HCT116 (cell line): ENCODE results near the gene CTU2. TPM values are rescaled to one million over a fixed set of nuclear protein-coding genes. Genes with fewer than 3 reads are reported as not detected.

Experiments used
- ATAC-seq: fragments of 200-7000 bp; cut with Tn5 transposase; 2 replicates; pipeline ENCODE4 v1.9.1; 2020; ENCODE audit warnings: mild to moderate bottlenecking, moderate library complexity
- BruUV-seq: library from RNA; stranded (reverse); fragments of 400-500 nt; replicated peaks from 2 replicates; lab custom pipeline; 2021; lab: Mats Ljungman, UMichigan
- CTCF ChIA-PET: fragments of 300-600 bp; sonication (Branson Sonifier 250); formaldehyde crosslinking; loops from one replicate; lab custom pipeline; 2021; ENCODE audit warnings: antibody characterized with exemption; lab: Charles Lee
- POLR2A ChIA-PET: fragments of 300-600, 350-600 bp; sonication (Branson Sonifier 250); formaldehyde crosslinking; loops from one replicate; lab custom pipeline; 2021; ENCODE audit warnings: antibody characterized with exemption; lab: Charles Lee
- RAD21 ChIA-PET, 2 experiments: fragments of 300-600 bp; sonication (Branson Sonifier 250); formaldehyde crosslinking; loops; one replicate each; lab custom pipeline; 2023; ENCODE audit warnings: low total read pairs in 2 of 2; ENCODE audit not compliant: uncharacterized antibody in 2 of 2, unreplicated experiment in 2 of 2, low non-redundant PET in 1 of 2; lab: Charles Lee
- DNase-seq: peaks from one replicate; pipeline ENCODE4 v3.0.0-alpha.2; 2010; ENCODE audit warnings: low read depth, low spot score
- H2AFZ ChIP-seq: fragments of 200-600 bp; shearing (Covaris generic), sonication (generic); 2 replicates; pipeline ENCODE4 v1.6.1; 2017; ENCODE audit warnings: low read depth, mixed run types, mixed read lengths, antibody characterized with exemption, low read length; ENCODE audit not compliant: poor library complexity, severe bottlenecking
- H3K27ac ChIP-seq: 2 replicates; pipeline ENCODE4 v1.5.1; 2012; ENCODE audit warnings: low read depth, low read length
- H3K27me3 ChIP-seq: fragments of 200-600 bp; sonication (generic); 2 replicates; pipeline ENCODE4 v1.6.1; 2016; ENCODE audit warnings: mixed run types, low read length, mixed read lengths; ENCODE audit not compliant: insufficient read depth
- H3K36me3 ChIP-seq, 2 experiments: fragments of 200-500 bp in 1 of 2; fragments of 200-600 bp in 1 of 2; sonication (Bioruptor generic) in 1 of 2; sonication (generic) in 1 of 2; 2 replicates each; pipeline versions ENCODE4 v1.5.1 to v1.6.1; 2014 to 2016; ENCODE audit warnings: low read length in 2 of 2, inconsistent platforms in 1 of 2, mixed read lengths in 1 of 2, mixed run types in 1 of 2; ENCODE audit not compliant: insufficient read depth in 2 of 2, control insufficient read depth in 1 of 2
- H3K4me1 ChIP-seq, 2 experiments: fragments of 200-600 bp in 1 of 2; sonication (generic) in 1 of 2; 2 replicates each; pipeline versions ENCODE4 v1.5.1 to v1.6.1; 2012 to 2017; ENCODE audit warnings: low read length in 2 of 2, inconsistent platforms in 1 of 2, mild to moderate bottlenecking in 1 of 2, mixed read lengths in 1 of 2, mixed run types in 1 of 2, moderate library complexity in 1 of 2; ENCODE audit not compliant: insufficient read depth in 2 of 2, control insufficient read depth in 1 of 2
- H3K4me2 ChIP-seq: fragments of 200-600 bp; sonication (generic); 2 replicates; pipeline ENCODE4 v1.6.1; 2017; ENCODE audit warnings: mixed run types, low read length, mixed read lengths
- H3K4me3 ChIP-seq, 2 experiments: fragments of 200-600 bp in 1 of 2; sonication (generic) in 1 of 2; replicated peaks in 1 of 2; 2 replicates each; pipeline ENCODE4 v1.5.1; 2011 to 2016; ENCODE audit warnings: low read length in 2 of 2, control low read depth in 1 of 2, low read depth in 1 of 2, mild to moderate bottlenecking in 1 of 2, mixed read lengths in 1 of 2, mixed run types in 1 of 2
- H3K79me2 ChIP-seq: fragments of 200-600 bp; sonication (generic); 2 replicates; pipeline ENCODE4 v1.6.1; 2017; ENCODE audit warnings: mild to moderate bottlenecking, mixed run types, low read length, moderate library complexity, mixed read lengths; ENCODE audit not compliant: insufficient read depth
- H3K9ac ChIP-seq: fragments of 200-600 bp; sonication (generic); 2 replicates; pipeline ENCODE4 v1.6.1; 2016; ENCODE audit warnings: low read length, mixed read lengths
- H3K9me2 ChIP-seq: fragments of 200-600 bp; sonication (generic), shearing (Covaris generic); 2 replicates; pipeline ENCODE4 v1.6.1; 2017; ENCODE audit warnings: mixed run types, mild to moderate bottlenecking, moderate library complexity; ENCODE audit not compliant: insufficient read depth
- H3K9me3 ChIP-seq, 2 experiments: fragments of 200-500 bp in 1 of 2; fragments of 200-600 bp in 1 of 2; sonication (Bioruptor generic) in 1 of 2; sonication (generic) in 1 of 2; 2 replicates each; pipeline ENCODE4 v1.6.1; 2014 to 2017; ENCODE audit warnings: low read length in 2 of 2, mixed read lengths in 2 of 2, inconsistent platforms in 1 of 2, low read depth in 1 of 2, mild to moderate bottlenecking in 1 of 2, mixed run types in 1 of 2, moderate library complexity in 1 of 2; ENCODE audit not compliant: control insufficient read depth in 1 of 2, insufficient read depth in 1 of 2
- H4K20me1 ChIP-seq: fragments of 200-600 bp; sonication (generic), shearing (Covaris generic); 2 replicates; pipeline ENCODE4 v1.6.1; 2017; ENCODE audit warnings: mixed run types, mild to moderate bottlenecking, moderate library complexity; ENCODE audit not compliant: insufficient read depth
- CEBPB ChIP-seq: IDR thresholded peaks from 2 replicates; pipeline ENCODE4 v1.6.1; 2012; ENCODE audit warnings: low read depth
- CTCF ChIP-seq, 3 experiments: fragments of 200-600 bp in 1 of 3; sonication (generic) in 1 of 3; IDR thresholded peaks in 2 of 3; conservative IDR thresholded peaks in 1 of 3; 2 replicates each; pipeline ENCODE4 v1.5.1; 2012 to 2017; ENCODE audit warnings: low read depth in 2 of 3, low read length in 2 of 3, antibody characterized with exemption in 1 of 3, borderline replicate concordance in 1 of 3, control low read depth in 1 of 3, mild to moderate bottlenecking in 1 of 3, mixed read lengths in 1 of 3, mixed run types in 1 of 3, moderate library complexity in 1 of 3; ENCODE audit not compliant: insufficient read depth in 1 of 3
- EGR1 ChIP-seq: IDR thresholded peaks from 2 replicates; pipeline ENCODE4 v1.6.1; 2012; ENCODE audit warnings: low read depth
- ELF1 ChIP-seq: IDR thresholded peaks from 2 replicates; pipeline ENCODE4 v1.6.1; 2012; ENCODE audit warnings: low read depth, borderline replicate concordance
- EZH2phosphoT487 ChIP-seq: fragments of 200-600 bp; IDR thresholded peaks from 2 replicates; pipeline ENCODE4 v1.6.1; 2018; ENCODE audit warnings: antibody characterized with exemption, borderline replicate concordance
- FOSL1 ChIP-seq: IDR thresholded peaks from 2 replicates; pipeline ENCODE4 v1.6.1; 2012; ENCODE audit warnings: low read depth
- MAX ChIP-seq: IDR thresholded peaks from 2 replicates; pipeline ENCODE4 v1.6.1; 2012
- POLR2A ChIP-seq: IDR thresholded peaks from 2 replicates; pipeline ENCODE4 v1.7.0; 2011; ENCODE audit warnings: borderline replicate concordance; ENCODE audit not compliant: insufficient read depth, insufficient read length; ENCODE audit errors: extremely low read depth
- POLR2AphosphoS5 ChIP-seq: IDR thresholded peaks from 2 replicates; pipeline ENCODE4 v1.6.1; 2011; ENCODE audit warnings: mild to moderate bottlenecking, low read depth, low read length, moderate library complexity
- RAD21 ChIP-seq: IDR thresholded peaks from 2 replicates; pipeline ENCODE4 v1.6.1; 2012; ENCODE audit warnings: low read depth, mild to moderate bottlenecking
- REST ChIP-seq: IDR thresholded peaks from 2 replicates; pipeline ENCODE4 v1.6.1; 2012; ENCODE audit warnings: low read depth
- SIN3A ChIP-seq: IDR thresholded peaks from 2 replicates; pipeline ENCODE4 v1.6.1; 2012; ENCODE audit warnings: low read depth
- TCF7L2 ChIP-seq: IDR thresholded peaks from 2 replicates; pipeline ENCODE4 v1.7.0; 2011; ENCODE audit warnings: borderline replicate concordance, inconsistent platforms; ENCODE audit not compliant: insufficient read depth, insufficient read length; ENCODE audit errors: extremely low read depth
- YY1 ChIP-seq: IDR thresholded peaks from 2 replicates; pipeline ENCODE4 v1.6.1; 2011; ENCODE audit warnings: low read length, low read depth, moderate library complexity, mild to moderate bottlenecking; ENCODE audit not compliant: insufficient replicate concordance; ENCODE audit errors: extremely low read depth
- ZBTB33 ChIP-seq: IDR thresholded peaks from 2 replicates; pipeline ENCODE4 v1.6.1; 2011; ENCODE audit warnings: mild to moderate bottlenecking, low read length, moderate library complexity; ENCODE audit not compliant: insufficient replicate concordance; ENCODE audit errors: extremely low read depth
- ZNF274 ChIP-seq: fragments of 200-500 bp; sonication (Bioruptor generic); IDR thresholded peaks from 2 replicates; pipeline ENCODE4 v1.6.1; 2014; ENCODE audit warnings: mild to moderate bottlenecking, low read depth, low read length, inconsistent platforms
- intact Hi-C: fragments of 100-400 bp; cut with micrococcal nuclease; formaldehyde crosslinking; loops from 2 replicates; pipeline ENCODE4 v1.10.0; 2022
- total RNA-seq: library from RNA; stranded (reverse); gene quantifications from one replicate; pipeline ENCODE4 v1.2.1, GENCODE V29; 2021; ENCODE audit not compliant: unreplicated experiment

Gene CTU2
- total RNA-seq, 1 experiment from 2014 or later: 71.3 TPM

GRCh38 chr16:88732961-88733294, 26.6 kb downstream of the CTU2 start (continued):
- no peak for TF ChIP-seq RAD21
- TF ChIP-seq EGR1: no peak
- no peak for TF ChIP-seq POLR2A
- no peak for TF ChIP-seq POLR2AphosphoS5
- TF ChIP-seq YY1: no peak
- TF ChIP-seq FOSL1: no peak
- TF ChIP-seq ZNF274: no peak

GRCh38 chr16:88733630-88734360, 27.5 kb downstream of the CTU2 start:
- CTCF ChIA-PET: no interaction called here
- intact Hi-C loops: no loop called here
- ATAC-seq: no peak
- no peak for TF ChIP-seq EGR1
- no peak for TF ChIP-seq MAX
- TF ChIP-seq TCF7L2: no peak
- TF ChIP-seq ZNF274: no peak
- no peak for TF ChIP-seq FOSL1
- TF ChIP-seq POLR2A: no peak
- no peak for TF ChIP-seq CEBPB
- no peak for TF ChIP-seq CTCF (IDR thresholded peaks at IDR 0.05 in 2 of 3, conservative IDR thresholded peaks at IDR 0.05 in 1 of 3; ENCODE audit: borderline replicate concordance in 1 of 3, insufficient read depth in 1 of 3, low read depth in 2 of 3, low read length in 2 of 3)
- TF ChIP-seq REST: no peak
- TF ChIP-seq EZH2phosphoT487: no peak
- TF ChIP-seq SIN3A: no peak
- no peak for TF ChIP-seq ELF1
- TF ChIP-seq ZBTB33: no peak
- TF ChIP-seq POLR2AphosphoS5: no peak

More at GRCh38 chr16:88733630-88734360, 27.5 kb downstream of the CTU2 start:
- H4K20me1 ChIP-seq: no peaks in the 10 kb centered on the region
- H3K9me2 ChIP-seq: no peaks in the 10 kb centered on the region
- H2AFZ ChIP-seq: no peak overlapping the region
- H3K4me1 ChIP-seq: peaks cover 0 to 5% of the 10 kb centered on the region in 2 experiments; a peak in 1 of 4 replicates
- peaks cover 25 to 56% of the 10 kb centered on the region in 2 experiments; a peak in 3 of 4 replicates for H3K36me3 ChIP-seq
- H3K4me3 ChIP-seq: no peak overlapping the region
- peaks cover 21% of the 10 kb centered on the region; the same call in 1 of the 2 replicates for H3K79me2 ChIP-seq
- no TSS peak for BruUV-seq
- DNase-seq: no peak
- H3K27me3 ChIP-seq: no peaks in the 10 kb centered on the region
- H3K9ac ChIP-seq: no peak overlapping the region
- peak overlapping the region; percentile 14; the same call in 1 of the 2 replicates for H3K27ac ChIP-seq
- RAD21 ChIA-PET: no interaction called here
- H3K9me3 ChIP-seq: no peaks in the 10 kb centered on the region
- POLR2A ChIA-PET: no interaction called here
- H3K4me2 ChIP-seq: no peak overlapping the region
